SK-N-SH (cell line): ENCODE data around the gene MCF2L. TPM values are rescaled to one million over a fixed set of nuclear protein-coding genes. Genes with fewer than 3 reads are reported as not detected.

Experiments
- CTCF ChIA-PET: fragments of 300-600, 350-600 bp; formaldehyde crosslinking; extraction: SDS; loops from one replicate; lab custom pipeline; 2021; lab: Yijun Ruan, JAX
- POLR2A ChIA-PET: fragments of 350-600 bp; sonication (Branson Sonifier 250); formaldehyde crosslinking; extraction: SDS; loops from one replicate; lab custom pipeline; 2020; ENCODE audit warnings: antibody characterized with exemption, inconsistent platforms; lab: Yijun Ruan, JAX
- DNase-seq: peaks from one replicate; pipeline ENCODE4 v3.0.0; 2012
- H2AFZ ChIP-seq: fragments of 200-600 bp; sonication (generic); 2 replicates; pipeline ENCODE4 v1.8.1; 2016; ENCODE audit warnings: antibody characterized with exemption, mild to moderate bottlenecking, low read depth
- H3F3A ChIP-seq: fragments of 200-600 bp; sonication (generic); replicated peaks from 2 replicates; pipeline ENCODE3; 2016; ENCODE audit warnings: antibody characterized with exemption, mild to moderate bottlenecking; ENCODE audit not compliant: insufficient read depth
- H3K27ac ChIP-seq, 2 experiments: fragments of 200-500 bp in 1 of 2; fragments of 200-600 bp in 1 of 2; sonication (Bioruptor generic) in 1 of 2; sonication (generic), shearing (Covaris generic) in 1 of 2; 2 replicates each; pipeline versions ENCODE4 v1.5.1 to v1.6.1; 2014 to 2016; ENCODE audit warnings: low read depth in 2 of 2, inconsistent platforms in 1 of 2, low read length in 1 of 2, mild to moderate bottlenecking in 1 of 2, mixed read lengths in 1 of 2
- H3K27me3 ChIP-seq: fragments of 200-600 bp; sonication (generic), shearing (Covaris generic); 2 replicates; pipeline ENCODE4 v1.6.1; 2016; ENCODE audit warnings: mixed run types; ENCODE audit not compliant: insufficient read depth
- H3K36me3 ChIP-seq, 2 experiments: fragments of 200-500 bp in 1 of 2; fragments of 200-600 bp in 1 of 2; sonication (Bioruptor generic) in 1 of 2; sonication (generic) in 1 of 2; replicated peaks in 1 of 2; 2 replicates each; pipeline versions ENCODE3 to v1.5.1; 2014 to 2016; ENCODE audit warnings: low read length in 1 of 2, mild to moderate bottlenecking in 1 of 2; ENCODE audit not compliant: insufficient read depth in 2 of 2, control insufficient read depth in 1 of 2
- H3K4me1 ChIP-seq, 2 experiments: fragments of 200-500 bp in 1 of 2; fragments of 200-600 bp in 1 of 2; sonication (Bioruptor generic) in 1 of 2; sonication (generic), shearing (Covaris generic) in 1 of 2; 2 replicates each; pipeline versions ENCODE4 v1.5.1 to v1.6.1; 2014 to 2016; ENCODE audit warnings: low read depth in 1 of 2, low read length in 1 of 2, mixed run types in 1 of 2; ENCODE audit not compliant: insufficient read depth in 2 of 2, control insufficient read depth in 1 of 2
- H3K4me2 ChIP-seq: fragments of 200-600 bp; sonication (generic), shearing (Covaris generic); 2 replicates; pipeline ENCODE4 v1.6.1; 2017; ENCODE audit warnings: mixed run types
- H3K4me3 ChIP-seq, 2 experiments: fragments of 200-500 bp in 1 of 2; fragments of 200-600 bp in 1 of 2; sonication (Bioruptor generic) in 1 of 2; sonication (generic), shearing (Covaris generic) in 1 of 2; 2 replicates each; pipeline versions ENCODE4 v1.5.1 to v1.8.1; 2014 to 2016; ENCODE audit warnings: low read depth in 2 of 2, inconsistent platforms in 1 of 2, low read length in 1 of 2, mild to moderate bottlenecking in 1 of 2, mixed read lengths in 1 of 2, moderate library complexity in 1 of 2
- H3K79me2 ChIP-seq: fragments of 200-600 bp; sonication (generic); 2 replicates; pipeline ENCODE4 v1.8.1; 2017; ENCODE audit warnings: mild to moderate bottlenecking; ENCODE audit not compliant: insufficient read depth
- H3K9ac ChIP-seq: fragments of 200-600 bp; sonication (generic); 2 replicates; pipeline ENCODE4 v1.6.1; 2017; ENCODE audit warnings: mixed run types
- H3K9me2 ChIP-seq: fragments of 200-600 bp; sonication (generic); 2 replicates; pipeline ENCODE4 v1.6.1; 2017; ENCODE audit warnings: mixed run types
- H3K9me3 ChIP-seq: fragments of 200-600 bp; sonication (generic); 2 replicates; pipeline ENCODE4 v1.6.1; 2017; ENCODE audit warnings: mixed run types, mild to moderate bottlenecking, moderate library complexity
- H4K20me1 ChIP-seq: fragments of 200-600 bp; sonication (generic); 2 replicates; pipeline ENCODE4 v1.6.1; 2017; ENCODE audit warnings: mild to moderate bottlenecking, mixed run types; ENCODE audit not compliant: insufficient read depth
- CHD2 ChIP-seq: fragments of 150-350 bp; IDR thresholded peaks from 2 replicates; pipeline ENCODE4 v1.6.1; 2018; ENCODE audit warnings: low read length; ENCODE audit not compliant: partially characterized antibody
- ELF1 ChIP-seq: IDR thresholded peaks from 2 replicates; pipeline ENCODE4 v1.4.0; 2012
- EP300 ChIP-seq, 2 experiments: IDR thresholded peaks; 2 replicates each; pipeline versions ENCODE4 v1.4.0 to v1.6.1; 2012; ENCODE audit warnings: borderline replicate concordance in 1 of 2, low read depth in 1 of 2, low read length in 1 of 2
- FOSL2 ChIP-seq: IDR thresholded peaks from 2 replicates; pipeline ENCODE4 v1.4.0; 2012; ENCODE audit warnings: low read depth, mild to moderate bottlenecking, moderate library complexity, borderline replicate concordance
- FOXJ3 ChIP-seq: sonication (generic); formaldehyde crosslinking; IDR thresholded peaks from 2 replicates; pipeline ENCODE4 v1.5.1; 2020; ENCODE audit warnings: mild to moderate bottlenecking, missing genetic modification reagents
- GATA2 ChIP-seq: sonication (generic); formaldehyde crosslinking; IDR thresholded peaks from 2 replicates; pipeline ENCODE4 v1.5.0; 2020; ENCODE audit warnings: mild to moderate bottlenecking, missing genetic modification reagents
- IRF3 ChIP-seq: fragments of 150-350 bp; IDR thresholded peaks from 2 replicates; pipeline ENCODE4 v1.6.1; 2016; ENCODE audit warnings: mild to moderate bottlenecking, low read depth, low read length
- MXI1 ChIP-seq: IDR thresholded peaks from 2 replicates; pipeline ENCODE4 v1.6.1; 2012; ENCODE audit warnings: mild to moderate bottlenecking, low read depth, low read length, improper control_type of control experiment
- PBX3 ChIP-seq: IDR thresholded peaks from 2 replicates; pipeline ENCODE4; 2012
- POLR2AphosphoS5 ChIP-seq: IDR thresholded peaks from 2 replicates; pipeline ENCODE4 v1.6.1; 2012; ENCODE audit warnings: low read depth, low read length
- RAD21 ChIP-seq: IDR thresholded peaks from 2 replicates; pipeline ENCODE4 v1.6.1; 2012; ENCODE audit warnings: mild to moderate bottlenecking, low read length
- RCOR1 ChIP-seq: fragments of 150-350 bp; IDR thresholded peaks from 2 replicates; pipeline ENCODE4 v1.6.1; 2017; ENCODE audit warnings: antibody characterized with exemption, low read length
- REST ChIP-seq: IDR thresholded peaks from 2 replicates; pipeline ENCODE4 v1.6.1; 2012; ENCODE audit warnings: mild to moderate bottlenecking, low read depth, low read length, moderate library complexity
- RFX5 ChIP-seq: IDR thresholded peaks from 2 replicates; pipeline ENCODE4 v1.6.1; 2012; ENCODE audit warnings: mild to moderate bottlenecking, improper control_type of control experiment, low read length
- RXRA ChIP-seq: IDR thresholded peaks from 2 replicates; pipeline ENCODE4 v1.4.0; 2012; ENCODE audit warnings: low read depth, mild to moderate bottlenecking, borderline replicate concordance
- SIN3A ChIP-seq: IDR thresholded peaks from 2 replicates; pipeline ENCODE4 v1.6.1; 2012; ENCODE audit warnings: low read depth, mild to moderate bottlenecking, low read length, moderate library complexity, borderline replicate concordance
- TCF12 ChIP-seq: IDR thresholded peaks from 2 replicates; pipeline ENCODE4 v1.4.0; 2012
- YY1 ChIP-seq: IDR thresholded peaks from 2 replicates; pipeline ENCODE4 v1.4.0; 2012; ENCODE audit warnings: low read depth, mild to moderate bottlenecking
- WGBS: methylation state at CpG from one replicate; pipeline ENCODE4 v1.1.6; 2017; ENCODE audit warnings: low lambda C conversion rate; 5-methylcytosine and 5-hydroxymethylcytosine counted together
- polyA plus RNA-seq, 3 experiments: library from polyadenylated mRNA; depleted of rRNA; stranded (reverse); fragments of >200 nt; gene quantifications; 2 replicates each; pipeline ENCODE4 v1.2.3, GENCODE V29; 2012
- TF ChIP-seq, protein P1 (sequence below): IDR thresholded peaks from 2 replicates; pipeline ENCODE4 v1.4.0; 2012; ENCODE audit warnings: low read depth, borderline replicate concordance
- TF ChIP-seq, protein P2 (sequence below): fragments of 200-600 bp; sonication (generic); IDR thresholded peaks from 2 replicates; pipeline ENCODE4 v1.6.1; 2017; ENCODE audit warnings: antibody characterized with exemption, mild to moderate bottlenecking, moderate library complexity

MCF2L gene
- polyA plus RNA-seq, 1 of the 3 experiments (the other 2 are of a cell fraction): 0.56 TPM

DNA sequence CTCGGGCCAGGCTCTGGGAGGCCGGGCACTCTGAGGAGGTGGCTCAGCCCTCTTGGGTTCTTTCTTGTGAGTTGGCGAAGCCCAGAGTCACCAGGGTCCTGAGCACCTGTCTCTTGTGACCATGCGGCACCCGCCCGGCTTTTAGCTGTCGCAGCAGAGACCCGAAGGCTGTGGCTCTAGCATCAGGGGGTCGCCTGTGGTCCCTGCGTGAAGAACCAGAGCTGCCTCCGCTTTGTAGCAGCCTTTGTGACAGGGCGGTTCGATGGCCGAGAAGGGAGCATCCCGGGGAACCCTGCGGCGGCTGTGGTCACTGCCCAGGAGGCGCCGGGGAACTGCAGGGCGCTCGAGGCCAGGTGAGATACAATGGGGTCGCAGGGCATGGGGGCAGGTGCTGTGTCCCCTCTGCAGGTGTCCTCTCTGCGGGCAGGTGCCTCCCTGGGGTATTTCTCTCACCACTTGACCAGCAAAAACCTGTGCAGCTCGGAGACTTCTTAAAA, 10.4 kb downstream of the MCF2L start (continued):
- no peak for TF ChIP-seq SIN3A

DNA sequence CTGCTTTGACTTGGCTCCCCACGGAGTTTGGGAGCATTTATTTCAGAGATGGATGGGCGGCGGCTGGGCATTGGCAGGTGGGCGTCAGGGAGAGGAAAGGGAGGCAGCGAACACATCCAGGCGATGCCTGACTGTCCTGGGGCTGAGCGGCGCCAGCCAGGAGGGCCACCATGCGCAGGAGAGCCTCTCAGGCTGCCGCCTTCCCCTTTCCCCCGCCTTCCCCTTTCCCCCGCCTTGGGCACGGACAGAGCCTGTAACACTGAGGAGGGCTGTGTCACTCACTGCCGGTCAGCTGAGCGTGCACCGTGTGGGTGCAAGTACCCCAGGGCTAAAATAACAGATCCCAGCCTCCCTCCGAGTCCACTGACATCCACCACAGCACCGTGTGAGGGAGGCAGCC, 11.4 kb downstream of the MCF2L start:
- TF ChIP-seq YY1: no peak
- no peak for TF ChIP-seq GATA2 (CRISPR knock-in tag)
- no peak for TF ChIP-seq RCOR1
- no peak for TF ChIP-seq RFX5
- TF ChIP-seq REST: no peak
- TF ChIP-seq RXRA: no peak
- TF ChIP-seq, protein P1, sequence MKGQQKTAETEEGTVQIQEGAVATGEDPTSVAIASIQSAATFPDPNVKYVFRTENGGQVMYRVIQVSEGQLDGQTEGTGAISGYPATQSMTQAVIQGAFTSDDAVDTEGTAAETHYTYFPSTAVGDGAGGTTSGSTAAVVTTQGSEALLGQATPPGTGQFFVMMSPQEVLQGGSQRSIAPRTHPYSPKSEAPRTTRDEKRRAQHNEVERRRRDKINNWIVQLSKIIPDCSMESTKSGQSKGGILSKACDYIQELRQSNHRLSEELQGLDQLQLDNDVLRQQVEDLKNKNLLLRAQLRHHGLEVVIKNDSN: no peak
- no peak for TF ChIP-seq IRF3
- no peak for TF ChIP-seq POLR2AphosphoS5
- TF ChIP-seq FOSL2: no peak
- TF ChIP-seq ELF1: no peak
- TF ChIP-seq PBX3: no peak
- TF ChIP-seq, protein P2, sequence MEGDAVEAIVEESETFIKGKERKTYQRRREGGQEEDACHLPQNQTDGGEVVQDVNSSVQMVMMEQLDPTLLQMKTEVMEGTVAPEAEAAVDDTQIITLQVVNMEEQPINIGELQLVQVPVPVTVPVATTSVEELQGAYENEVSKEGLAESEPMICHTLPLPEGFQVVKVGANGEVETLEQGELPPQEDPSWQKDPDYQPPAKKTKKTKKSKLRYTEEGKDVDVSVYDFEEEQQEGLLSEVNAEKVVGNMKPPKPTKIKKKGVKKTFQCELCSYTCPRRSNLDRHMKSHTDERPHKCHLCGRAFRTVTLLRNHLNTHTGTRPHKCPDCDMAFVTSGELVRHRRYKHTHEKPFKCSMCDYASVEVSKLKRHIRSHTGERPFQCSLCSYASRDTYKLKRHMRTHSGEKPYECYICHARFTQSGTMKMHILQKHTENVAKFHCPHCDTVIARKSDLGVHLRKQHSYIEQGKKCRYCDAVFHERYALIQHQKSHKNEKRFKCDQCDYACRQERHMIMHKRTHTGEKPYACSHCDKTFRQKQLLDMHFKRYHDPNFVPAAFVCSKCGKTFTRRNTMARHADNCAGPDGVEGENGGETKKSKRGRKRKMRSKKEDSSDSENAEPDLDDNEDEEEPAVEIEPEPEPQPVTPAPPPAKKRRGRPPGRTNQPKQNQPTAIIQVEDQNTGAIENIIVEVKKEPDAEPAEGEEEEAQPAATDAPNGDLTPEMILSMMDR: no peak
- no peak for TF ChIP-seq TCF12
- no peak for TF ChIP-seq CHD2
- TF ChIP-seq MXI1: no peak
- TF ChIP-seq RAD21: no peak
- no peak for TF ChIP-seq EP300 (IDR thresholded peaks at IDR 0.05; ENCODE audit: borderline replicate concordance in 1 of 2, low read depth in 1 of 2, low read length in 1 of 2)
- no peak for TF ChIP-seq FOXJ3 (CRISPR knock-in tag)
- Histone ChIP-seq H3K27ac (peak overlapping the region in 1 of 2 experiments; percentile 28; a peak in 1 of 4 replicates), H3K27me3 (peaks cover 6% of the 10 kb centered on the region; the same call in 1 of the 2 replicates), H3K36me3 (no peaks in the 10 kb centered on the region), H3K9me2 (no peaks in the 10 kb centered on the region), H4K20me1 (no peaks in the 10 kb centered on the region), H3K4me3 (no peak overlapping the region), H3F3A (no peaks in the 10 kb centered on the region), H3K9me3 (no peaks in the 10 kb centered on the region), H3K79me2 (no peaks in the 10 kb centered on the region), H3K4me1 (peaks cover 0 to 72% of the 10 kb centered on the region in 2 experiments; a peak in 1 of 4 replicates), H3K9ac (no peak overlapping the region), H3K4me2 (no peak overlapping the region), H2AFZ (no peak overlapping the region)
- ChIA-PET CTCF (interaction anchor here (1.0 to 1.1 kb wide), 3 partner anchors 11 to 49 kb away, joined by 4 to 5 read pairs (median 4); partner anchors contain the start of gene MCF2L), POLR2A (no interaction called here)
- 32% methylated on average over 9 of the region's 18 CpGs for WGBS
- DNase-seq: peak; percentile 85
